ENCODE results near the gene RPS6KA4.

Gene RPS6KA4

DNA sequence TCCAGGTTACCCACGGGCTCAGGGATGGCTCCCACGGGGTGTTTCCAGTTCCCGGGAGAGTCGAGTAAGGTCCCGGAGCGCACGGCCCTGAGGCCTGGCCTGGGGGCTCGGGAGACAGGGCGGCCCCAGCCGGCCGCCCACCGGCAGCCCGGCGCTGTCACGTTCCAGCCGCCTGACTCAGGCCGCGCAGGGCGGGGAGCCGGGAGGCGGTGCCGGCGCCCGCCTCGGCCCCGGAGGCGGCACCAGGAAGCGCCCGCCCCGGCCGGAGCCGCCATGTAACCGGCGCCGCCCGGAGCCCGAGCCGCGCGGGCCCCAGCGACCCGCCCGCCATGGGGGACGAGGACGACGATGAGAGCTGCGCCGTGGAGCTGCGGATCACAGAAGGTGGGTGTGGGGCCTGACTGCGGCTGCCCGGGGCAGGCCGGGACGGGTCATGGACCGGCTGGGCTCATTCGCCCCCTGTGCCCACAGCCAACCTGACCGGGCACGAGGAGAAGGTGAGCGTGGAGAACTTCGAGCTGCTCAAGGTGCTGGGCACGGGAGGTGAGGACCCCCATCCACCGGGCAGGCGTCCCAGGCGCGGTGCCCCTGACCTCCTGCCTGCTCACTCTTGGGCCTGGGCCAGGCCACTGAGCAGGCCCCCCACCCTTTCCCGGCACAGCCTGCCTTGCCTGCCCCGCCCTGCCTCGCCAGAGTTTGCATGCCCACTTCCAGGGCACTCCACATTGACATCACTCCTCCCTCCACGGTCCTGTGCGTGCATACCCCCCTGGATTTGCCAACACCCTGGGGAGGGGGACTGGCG lies at the start of gene RPS6KA4:
Gene RPS6KA4 (plus strand): TSS at position 256 of the 805 bp plus-strand sequence. CDS start 74 bp downstream, at position 330.
- H3K9ac ChIP-seq (ENCODE audit: low read length) = peak within 1 kb of the TSS; percentile 80
- peak within 1 kb of the TSS; percentile 50 for H3K27ac ChIP-seq (ENCODE audit: low read depth, low read length, poor library complexity, severe bottlenecking)
- no peaks in the 10 kb centered on the region for H3K79me2 ChIP-seq (ENCODE audit: insufficient read depth, low read length)
- peaks cover 26% of the 10 kb centered on the region for H3K4me1 ChIP-seq (ENCODE audit: insufficient read depth, low read length, severe bottlenecking)
- H3K4me2 ChIP-seq (ENCODE audit: low read length) = peak within 1 kb of the TSS; percentile 88
- H3F3A ChIP-seq (ENCODE audit: insufficient read depth, low read length) = no peaks in the 10 kb centered on the region
- H3K9me2 ChIP-seq (ENCODE audit: low read depth, low read length) = no peaks in the 10 kb centered on the region
- H4K20me1 ChIP-seq (ENCODE audit: insufficient read depth, low read length) = no peaks in the 10 kb centered on the region
- H3K4me3 ChIP-seq (ENCODE audit: low read depth, low read length, poor library complexity, severe bottlenecking) = peak within 1 kb of the TSS; percentile 71
- H3K9me3 ChIP-seq (ENCODE audit: low read length) = no peaks in the 10 kb centered on the region
- TF ChIP-seq, protein P1, sequence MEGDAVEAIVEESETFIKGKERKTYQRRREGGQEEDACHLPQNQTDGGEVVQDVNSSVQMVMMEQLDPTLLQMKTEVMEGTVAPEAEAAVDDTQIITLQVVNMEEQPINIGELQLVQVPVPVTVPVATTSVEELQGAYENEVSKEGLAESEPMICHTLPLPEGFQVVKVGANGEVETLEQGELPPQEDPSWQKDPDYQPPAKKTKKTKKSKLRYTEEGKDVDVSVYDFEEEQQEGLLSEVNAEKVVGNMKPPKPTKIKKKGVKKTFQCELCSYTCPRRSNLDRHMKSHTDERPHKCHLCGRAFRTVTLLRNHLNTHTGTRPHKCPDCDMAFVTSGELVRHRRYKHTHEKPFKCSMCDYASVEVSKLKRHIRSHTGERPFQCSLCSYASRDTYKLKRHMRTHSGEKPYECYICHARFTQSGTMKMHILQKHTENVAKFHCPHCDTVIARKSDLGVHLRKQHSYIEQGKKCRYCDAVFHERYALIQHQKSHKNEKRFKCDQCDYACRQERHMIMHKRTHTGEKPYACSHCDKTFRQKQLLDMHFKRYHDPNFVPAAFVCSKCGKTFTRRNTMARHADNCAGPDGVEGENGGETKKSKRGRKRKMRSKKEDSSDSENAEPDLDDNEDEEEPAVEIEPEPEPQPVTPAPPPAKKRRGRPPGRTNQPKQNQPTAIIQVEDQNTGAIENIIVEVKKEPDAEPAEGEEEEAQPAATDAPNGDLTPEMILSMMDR (IDR thresholded peaks at IDR 0.05; ENCODE audit: low read length) = no peak
- TF ChIP-seq EZH2 (IDR thresholded peaks at IDR 0.05; ENCODE audit: borderline replicate concordance, low read length) = no peak
- H2AFZ ChIP-seq (ENCODE audit: low read length) = no peak within 1 kb of the TSS
- H3K36me3 ChIP-seq (ENCODE audit: insufficient read depth, low read length) = peaks cover 35% of the 10 kb centered on the region; the same call in 1 of the 2 replicates
- no peaks in the 10 kb centered on the region for H3K27me3 ChIP-seq (ENCODE audit: insufficient read depth, low read length)

DNA sequence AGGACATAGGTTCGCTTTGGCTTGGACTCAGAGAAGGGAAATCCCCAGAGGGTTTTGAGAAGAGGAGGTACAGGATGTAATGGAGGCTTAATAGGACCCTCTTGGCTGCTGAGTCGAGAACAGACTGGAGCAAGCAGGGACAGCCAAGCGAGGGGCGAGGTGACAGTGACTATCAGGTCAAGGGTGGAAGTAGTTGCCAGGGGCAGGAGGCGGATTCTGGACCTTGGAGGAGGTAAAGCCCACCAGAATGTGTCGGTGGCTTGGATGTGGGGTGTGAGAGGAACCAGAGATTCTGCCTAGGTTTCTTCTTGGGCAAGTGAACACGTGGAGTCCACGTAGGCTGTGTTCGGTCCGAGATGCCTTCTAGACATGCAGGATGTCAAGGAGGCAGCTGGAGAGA lies 46.0 kb upstream of the RPS6KA4 start:
- no peak overlapping the region for H3K27ac ChIP-seq (ENCODE audit: low read depth, low read length, poor library complexity, severe bottlenecking)

DNA sequence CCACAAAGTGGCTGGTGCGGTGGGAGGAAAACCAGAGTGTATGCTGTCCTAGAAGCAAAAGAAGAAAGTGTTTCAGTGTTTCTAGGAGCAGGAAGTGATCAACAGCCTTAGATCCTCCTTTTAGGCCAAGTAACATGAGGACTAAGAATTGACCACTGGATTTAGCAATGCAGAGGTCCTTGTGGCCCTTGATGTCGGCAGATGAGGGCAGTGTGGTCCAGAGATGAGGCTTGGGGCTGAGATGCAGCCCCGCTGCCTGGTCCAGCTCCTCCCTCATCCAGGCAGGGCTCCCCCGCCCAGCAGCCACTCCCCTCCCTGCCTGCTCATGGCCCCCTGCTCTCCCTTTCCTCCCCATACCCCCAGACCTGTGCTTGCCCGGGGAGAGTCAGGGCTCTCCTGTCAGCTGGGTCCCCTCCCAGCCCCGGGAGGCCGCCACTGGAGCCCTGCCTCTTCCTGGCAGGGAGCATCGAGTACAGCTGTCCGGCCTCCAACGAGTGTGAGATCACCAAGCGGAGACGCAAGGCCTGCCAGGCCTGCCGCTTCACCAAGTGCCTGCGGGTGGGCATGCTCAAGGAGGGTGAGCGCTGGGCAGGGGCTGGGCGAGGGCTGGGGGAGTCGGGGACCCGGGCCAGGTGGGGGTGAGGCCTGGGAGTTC lies 45.3 kb upstream of the RPS6KA4 start:
- no peak overlapping the region for H3K27ac ChIP-seq (ENCODE audit: low read depth, low read length, poor library complexity, severe bottlenecking)
- H4K20me1 ChIP-seq (ENCODE audit: insufficient read depth, low read length) = no peaks in the 10 kb centered on the region
- H3K4me1 ChIP-seq (ENCODE audit: insufficient read depth, low read length, severe bottlenecking) = peaks cover 11% of the 10 kb centered on the region
- TF ChIP-seq EZH2 (IDR thresholded peaks at IDR 0.05; ENCODE audit: borderline replicate concordance, low read length) = no peak
- TF ChIP-seq, protein P1 (IDR thresholded peaks at IDR 0.05; ENCODE audit: low read length) = no peak
- no peaks in the 10 kb centered on the region for H3K9me3 ChIP-seq (ENCODE audit: low read length)
- no peaks in the 10 kb centered on the region for H3K79me2 ChIP-seq (ENCODE audit: insufficient read depth, low read length)
- H3K27me3 ChIP-seq (ENCODE audit: insufficient read depth, low read length) = no peaks in the 10 kb centered on the region
- no peaks in the 10 kb centered on the region for H3K9me2 ChIP-seq (ENCODE audit: low read depth, low read length)
- no peak overlapping the region for H2AFZ ChIP-seq (ENCODE audit: low read length)
- no peaks in the 10 kb centered on the region for H3F3A ChIP-seq (ENCODE audit: insufficient read depth, low read length)
- H3K9ac ChIP-seq (ENCODE audit: low read length) = no peak overlapping the region
- H3K36me3 ChIP-seq (ENCODE audit: insufficient read depth, low read length) = peaks cover 43% of the 10 kb centered on the region; the same call in 1 of the 2 replicates
- no peak overlapping the region for H3K4me3 ChIP-seq (ENCODE audit: low read depth, low read length, poor library complexity, severe bottlenecking)
- H3K4me2 ChIP-seq (ENCODE audit: low read length) = no peak overlapping the region

More for the DNA sequence above, 46.0 kb upstream of the RPS6KA4 start:
- H3K9me2 ChIP-seq (ENCODE audit: low read depth, low read length) = no peaks in the 10 kb centered on the region
- H3K27me3 ChIP-seq (ENCODE audit: insufficient read depth, low read length) = no peaks in the 10 kb centered on the region
- no peak overlapping the region for H3K9ac ChIP-seq (ENCODE audit: low read length)
- peaks cover 11% of the 10 kb centered on the region for H3K4me1 ChIP-seq (ENCODE audit: insufficient read depth, low read length, severe bottlenecking)
- H2AFZ ChIP-seq (ENCODE audit: low read length) = no peak overlapping the region
- no peaks in the 10 kb centered on the region for H4K20me1 ChIP-seq (ENCODE audit: insufficient read depth, low read length)
- H3K36me3 ChIP-seq (ENCODE audit: insufficient read depth, low read length) = peaks cover 44% of the 10 kb centered on the region; the same call in 1 of the 2 replicates
- no peak overlapping the region for H3K4me2 ChIP-seq (ENCODE audit: low read length)
- no peaks in the 10 kb centered on the region for H3K79me2 ChIP-seq (ENCODE audit: insufficient read depth, low read length)
- H3F3A ChIP-seq (ENCODE audit: insufficient read depth, low read length) = no peaks in the 10 kb centered on the region
- TF ChIP-seq, protein P1 (IDR thresholded peaks at IDR 0.05; ENCODE audit: low read length) = no peak
- TF ChIP-seq EZH2 (IDR thresholded peaks at IDR 0.05; ENCODE audit: borderline replicate concordance, low read length) = no peak
- H3K4me3 ChIP-seq (ENCODE audit: low read depth, low read length, poor library complexity, severe bottlenecking) = no peak overlapping the region
- no peaks in the 10 kb centered on the region for H3K9me3 ChIP-seq (ENCODE audit: low read length)

All from OCI-LY1 (cell line).